DMS79 treated with DMSO at 0.1 percent for 48 hours (cell line): ENCODE data around the gene INPP5A.
A peak's percentile ranks its signal among the peaks of the same experiment; 100 is the strongest.

Source experiments
- DNase-seq: peaks from one replicate; lab custom pipeline; 2025; lab: John Stamatoyannopoulos, UW

The INPP5A gene

DNA sequence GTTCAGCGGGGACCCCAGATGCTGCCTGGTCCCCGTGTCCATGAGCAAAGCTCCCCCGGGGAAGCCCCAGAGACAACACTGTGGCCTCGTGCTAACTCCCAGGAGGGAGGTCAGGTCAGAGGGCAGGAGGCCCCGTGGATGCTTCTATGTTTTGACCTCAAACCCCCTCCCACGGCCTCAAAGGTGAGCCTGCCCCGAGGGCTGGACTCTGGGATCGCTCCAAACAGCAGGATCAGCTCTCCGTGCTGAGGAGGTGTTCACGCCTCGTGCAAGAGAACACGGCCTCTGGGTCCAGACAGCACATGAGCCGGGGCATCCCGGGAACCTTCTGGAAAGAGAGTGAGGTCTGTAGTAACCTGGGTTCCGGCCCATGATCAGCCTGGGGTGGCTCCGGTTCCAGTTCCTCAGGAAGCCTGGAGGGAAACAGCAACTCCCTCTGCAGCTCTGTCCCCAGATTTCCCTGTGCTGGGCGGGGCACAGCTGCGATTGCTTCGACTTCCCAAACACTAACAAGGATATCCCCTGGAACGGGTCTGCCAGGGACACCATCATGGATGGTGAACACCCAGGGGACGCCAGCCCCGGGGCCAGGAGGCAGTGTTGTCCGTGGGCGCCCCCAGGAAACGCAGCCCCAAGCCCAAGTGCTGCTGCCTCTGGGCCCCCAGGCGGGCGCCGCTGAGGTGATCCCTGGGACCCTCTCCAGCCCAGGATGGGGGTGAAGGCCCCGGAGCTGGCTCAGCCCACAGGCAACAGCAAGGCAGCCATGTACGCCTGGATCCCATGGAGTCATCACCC is 18.0 kb upstream of the INPP5A start:
- no peak for DNase-seq

DNA sequence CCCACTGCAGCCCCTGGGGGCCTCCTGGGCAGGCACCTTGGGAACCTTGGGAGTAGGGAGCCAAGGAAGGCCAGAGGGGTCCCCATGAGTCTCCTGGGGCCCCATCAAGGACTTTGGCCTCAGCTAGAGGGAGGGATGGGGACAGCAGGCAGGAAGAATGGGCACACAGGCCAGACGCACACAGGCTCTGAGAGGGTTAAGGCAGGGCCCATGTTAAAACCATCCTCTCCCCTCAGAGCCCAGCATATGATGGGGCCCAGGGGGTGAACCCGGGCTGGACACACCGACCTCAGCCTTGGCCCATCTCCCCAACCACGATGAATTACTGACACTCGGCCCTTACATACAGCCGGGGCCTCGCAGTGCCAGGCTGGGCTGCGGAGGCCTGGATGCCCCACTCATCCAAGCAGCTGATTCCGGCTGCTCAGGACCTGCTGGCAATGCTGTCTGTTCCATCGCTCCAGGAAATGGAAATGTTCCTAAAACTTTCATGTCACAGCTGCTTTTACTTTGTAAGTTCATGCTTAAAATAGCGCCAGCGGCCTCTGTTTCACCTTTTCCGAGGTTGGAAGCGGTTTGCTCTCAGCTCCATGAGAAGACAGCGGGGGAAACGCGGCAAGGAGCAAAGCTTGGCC is 17.3 kb upstream of the INPP5A start:
- DNase-seq = no peak

DNA sequence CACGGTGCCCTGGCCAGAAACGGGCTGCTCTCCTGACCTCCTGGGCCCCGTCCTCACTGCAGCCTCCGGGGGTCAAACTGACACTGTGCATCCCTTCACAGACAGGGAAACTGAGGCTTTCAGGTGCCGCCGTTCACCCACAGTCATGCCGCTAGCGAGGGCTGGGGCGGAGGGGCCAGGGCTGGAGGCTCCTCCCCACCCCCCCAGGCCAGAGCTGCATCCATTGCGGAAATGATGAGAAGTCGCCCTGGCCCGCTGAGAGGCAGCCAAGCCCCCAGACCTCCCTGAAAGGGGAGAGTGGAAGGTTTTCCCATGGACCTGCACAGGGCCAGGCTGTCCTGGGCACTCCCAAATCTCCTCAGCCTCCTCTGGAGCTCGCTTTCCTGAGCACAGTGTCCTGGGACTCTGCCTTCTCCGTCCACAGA is 16.5 kb upstream of the INPP5A start:
- DNase-seq = no peak

DNA sequence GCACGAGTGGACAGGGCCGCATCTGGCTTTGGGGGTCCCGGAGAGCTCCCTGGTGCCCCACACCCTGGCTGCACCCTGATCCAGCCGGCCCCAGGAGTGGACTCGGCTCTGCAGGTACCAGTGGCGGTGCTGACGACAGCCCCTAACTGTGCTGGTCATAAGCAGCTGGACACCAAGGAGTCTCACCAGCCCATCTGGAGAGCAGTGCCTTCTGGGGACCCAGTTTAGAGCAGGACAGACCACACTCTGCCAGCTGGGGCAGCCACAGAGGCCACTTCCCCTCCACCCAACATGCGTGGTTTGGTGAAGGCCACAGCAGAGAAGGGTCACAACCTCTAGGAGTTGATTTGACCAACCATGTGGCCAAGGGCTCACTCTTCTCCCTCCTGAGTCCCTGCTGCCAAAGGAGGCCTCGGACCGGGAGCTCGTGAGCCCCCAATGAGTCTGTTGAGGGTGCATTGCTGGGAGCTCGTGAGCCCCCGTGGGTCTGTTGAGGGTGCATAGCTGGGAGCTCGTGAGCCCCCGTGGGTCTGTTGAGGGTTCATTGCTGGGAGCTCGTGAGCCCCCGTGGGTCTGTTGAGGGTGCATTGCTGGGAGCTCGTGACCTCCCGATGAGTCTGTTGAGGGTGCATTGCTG is 16.0 kb upstream of the INPP5A start:
- no peak for DNase-seq

DNA sequence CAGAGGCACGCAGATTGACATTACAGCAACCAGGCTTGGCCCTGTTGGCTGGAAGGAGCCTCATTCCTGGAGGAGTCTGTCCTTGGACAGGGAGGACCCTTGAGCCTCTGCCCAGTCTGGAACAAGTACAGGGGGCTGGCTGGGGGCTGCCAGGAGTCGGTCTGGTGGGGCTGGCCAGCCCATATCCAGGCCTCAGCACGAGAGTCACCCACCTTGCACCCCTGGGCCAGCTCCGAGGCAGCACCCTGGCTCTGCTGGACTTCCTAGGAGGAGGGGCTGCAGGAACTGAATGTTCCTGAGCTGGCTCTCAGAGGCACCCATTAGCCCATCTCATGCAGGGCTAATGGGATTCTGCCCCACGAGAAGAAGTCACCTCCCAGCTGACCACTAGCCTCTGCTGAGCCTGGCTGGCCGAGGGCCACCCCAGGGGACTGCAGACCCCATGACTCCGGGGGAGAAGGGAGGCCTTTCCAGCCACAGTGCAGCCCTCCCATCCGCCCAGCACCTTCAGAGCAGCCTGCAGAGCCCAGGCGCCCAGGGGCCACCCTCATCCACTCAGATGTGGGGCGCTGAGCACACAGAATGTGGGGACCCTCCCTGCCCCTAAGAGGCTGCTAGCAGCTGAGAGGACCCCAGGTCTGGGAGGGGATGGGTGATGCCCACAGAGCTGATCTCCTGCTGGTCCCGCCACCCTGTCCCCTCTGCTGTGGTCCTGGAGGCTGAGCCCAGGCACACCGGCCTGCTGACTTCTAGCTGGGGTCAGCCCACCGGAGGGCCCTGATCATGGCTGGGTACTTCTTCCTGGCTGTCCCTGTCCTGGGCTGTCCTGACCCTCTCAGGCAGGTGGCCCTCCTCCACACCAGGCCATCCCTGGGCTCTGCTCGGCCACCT is 14.8 kb upstream of the INPP5A start:
- no peak for DNase-seq

DNA sequence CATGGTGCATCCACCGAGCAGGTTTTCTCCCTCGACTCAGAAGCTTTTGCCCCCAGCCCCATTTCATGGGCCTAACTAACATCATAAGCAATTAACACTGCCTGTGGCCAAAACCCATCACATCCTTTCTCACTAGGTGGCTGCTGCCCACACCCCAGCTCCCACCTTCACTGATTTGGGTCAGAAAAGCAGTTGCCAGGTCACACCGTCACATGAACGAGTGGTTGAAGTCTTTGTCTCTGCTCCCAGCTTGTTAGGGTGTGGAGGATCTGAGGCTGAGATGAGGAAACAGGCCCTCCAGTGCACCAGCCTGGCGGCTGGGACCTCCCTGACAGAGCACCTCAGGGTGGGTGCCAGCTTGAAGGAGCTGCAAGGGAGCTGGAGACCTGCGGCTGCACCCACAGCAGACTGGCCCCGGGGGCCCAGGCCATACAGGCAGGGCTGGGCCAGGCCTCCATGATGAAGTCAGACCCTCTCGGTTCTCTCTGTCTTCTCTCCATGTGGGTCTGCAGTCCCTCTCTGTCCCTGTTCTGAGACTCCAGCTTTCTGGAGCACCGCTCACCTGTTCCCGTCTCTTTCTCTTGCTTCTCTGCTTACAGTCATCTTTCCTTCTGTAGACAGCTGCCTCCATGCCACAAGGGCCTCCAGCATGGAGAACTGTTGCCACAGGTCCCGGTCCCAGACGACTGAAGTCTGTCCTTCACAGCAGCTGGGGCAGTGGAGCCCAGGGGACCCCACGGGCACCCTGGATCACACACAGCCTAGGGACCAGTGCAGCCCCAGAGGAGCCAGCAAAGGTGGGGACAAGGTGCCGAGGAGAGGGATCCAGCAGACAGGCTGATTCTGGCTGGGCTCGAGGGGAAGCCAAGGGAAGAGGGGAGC is 13.8 kb upstream of the INPP5A start:
- DNase-seq = no peak

DNA sequence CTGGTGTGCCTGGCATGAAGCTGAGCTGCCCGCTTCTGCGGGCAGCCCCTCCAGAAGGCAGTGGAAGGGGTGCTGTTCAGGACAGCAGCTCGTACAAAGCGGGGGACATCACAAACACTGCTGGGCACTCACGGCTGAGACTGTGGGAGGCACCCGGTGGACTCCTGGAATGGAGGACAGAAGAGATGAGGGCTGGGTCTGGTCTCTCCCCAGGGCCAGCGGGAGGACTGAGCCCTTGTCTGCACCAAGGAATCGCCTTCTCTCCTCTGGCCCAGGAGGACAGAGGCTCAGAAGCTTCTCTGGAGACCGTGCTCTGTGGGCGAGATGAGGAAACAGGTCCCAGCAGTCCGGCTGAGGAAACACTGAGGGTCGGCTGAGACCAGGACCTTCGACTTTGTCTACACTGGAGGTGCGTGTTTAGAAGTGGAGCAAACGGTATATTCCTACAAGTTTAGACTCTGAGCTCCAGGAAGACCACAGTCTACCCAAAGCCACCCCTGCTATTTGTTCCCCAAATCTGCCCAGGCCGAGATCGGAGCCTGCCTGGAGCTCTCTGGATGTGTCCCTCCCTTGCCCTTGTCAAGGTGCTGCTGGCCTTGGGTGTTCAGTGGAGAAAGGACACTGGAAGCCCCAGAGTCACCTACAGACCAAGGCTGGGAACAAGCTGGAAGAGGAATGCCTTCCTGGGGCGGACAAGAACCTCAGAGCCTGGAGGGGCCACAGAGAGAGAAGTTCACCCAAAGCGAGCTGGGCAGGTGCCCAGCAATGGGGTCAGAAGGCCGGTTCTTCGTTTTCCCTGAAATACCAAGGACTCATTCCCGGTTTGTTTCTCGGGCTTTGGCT is 12.9 kb upstream of the INPP5A start:
- no peak for DNase-seq

DNA sequence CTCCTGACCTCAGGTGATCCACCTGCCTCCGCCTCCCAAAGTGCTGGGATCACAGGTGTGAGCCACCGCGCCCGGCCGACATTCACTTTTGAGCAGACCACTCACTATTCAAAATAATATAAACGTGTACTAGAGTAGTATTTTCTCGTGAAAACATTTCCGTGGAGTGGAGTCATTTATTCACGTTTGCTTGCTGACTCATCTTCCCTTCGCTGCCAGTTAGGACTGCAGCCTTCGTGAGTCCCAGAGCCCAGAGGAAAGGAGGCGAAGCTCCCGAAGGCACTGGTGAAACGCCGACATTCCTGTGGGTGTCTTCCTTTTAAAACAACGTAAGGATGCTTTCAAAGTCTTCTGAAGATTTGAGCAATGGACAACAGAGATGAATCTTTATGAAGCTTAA is 10.9 kb upstream of the INPP5A start:
- no peak for DNase-seq

DNA sequence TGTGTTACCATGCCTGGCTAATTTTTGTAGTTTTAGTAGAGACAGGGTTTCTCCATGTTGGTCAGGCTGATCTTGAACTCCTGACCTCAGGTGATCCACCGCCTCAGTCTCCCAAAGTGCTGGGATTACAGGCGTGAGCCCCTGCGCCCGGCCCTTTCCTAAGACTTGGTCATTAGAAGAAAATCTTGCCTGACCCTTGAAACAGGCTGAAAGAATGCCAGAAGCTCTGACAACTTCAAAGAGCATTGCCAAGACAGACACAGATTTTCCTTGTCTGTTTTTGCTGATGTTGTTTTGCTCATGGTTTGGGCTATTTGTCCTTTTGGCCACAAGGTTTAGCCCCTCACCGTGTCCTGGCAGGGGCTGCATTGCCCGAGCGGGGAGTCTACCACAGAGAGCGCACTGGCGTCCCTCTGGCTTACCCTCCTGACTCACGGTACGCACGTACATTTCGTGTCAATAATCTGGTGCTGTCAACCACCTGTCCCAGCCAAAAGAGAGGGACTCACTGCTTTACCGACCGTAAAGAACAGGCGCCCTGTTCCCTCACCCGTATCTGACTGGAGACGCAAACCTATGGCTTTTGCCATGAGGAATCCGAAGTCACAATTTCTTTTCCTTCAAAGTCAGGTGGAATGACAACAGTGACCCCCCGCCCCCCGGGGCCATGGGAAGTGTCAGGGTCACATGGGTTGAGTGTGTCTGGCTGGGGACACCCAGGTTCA is 10.1 kb upstream of the INPP5A start:
- DNase-seq = no peak

DNA sequence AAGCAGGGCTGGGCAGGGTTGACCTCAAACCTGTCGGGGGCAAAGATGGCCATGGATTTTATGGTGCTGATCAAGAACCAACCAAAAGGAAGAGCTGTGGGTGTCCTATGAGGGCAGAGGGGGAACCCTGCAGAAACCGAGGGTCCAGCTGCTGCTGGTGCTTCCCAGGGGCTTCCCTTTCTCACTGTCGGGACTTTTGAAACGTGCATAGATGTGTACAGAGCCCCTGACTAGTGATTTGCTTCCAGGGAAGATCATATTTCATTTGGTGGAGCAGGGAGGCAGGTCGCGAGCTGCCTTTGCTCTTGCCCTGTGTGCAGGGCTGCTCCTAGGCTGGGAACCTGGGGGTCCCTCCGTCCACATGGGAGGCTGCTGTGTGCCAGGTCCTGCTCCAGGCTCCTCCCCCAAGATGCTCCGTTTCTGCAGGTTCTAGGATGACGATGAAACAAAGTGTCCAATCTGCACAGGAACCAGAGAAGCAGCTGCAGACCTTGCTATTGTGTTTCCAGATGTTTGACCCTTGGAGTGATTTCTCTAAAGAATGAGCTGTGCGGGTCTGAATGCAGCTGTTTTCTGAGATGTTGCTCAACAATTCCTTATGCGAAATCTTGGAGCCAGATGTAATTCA is 9.4 kb upstream of the INPP5A start:
- no peak for DNase-seq

DNA sequence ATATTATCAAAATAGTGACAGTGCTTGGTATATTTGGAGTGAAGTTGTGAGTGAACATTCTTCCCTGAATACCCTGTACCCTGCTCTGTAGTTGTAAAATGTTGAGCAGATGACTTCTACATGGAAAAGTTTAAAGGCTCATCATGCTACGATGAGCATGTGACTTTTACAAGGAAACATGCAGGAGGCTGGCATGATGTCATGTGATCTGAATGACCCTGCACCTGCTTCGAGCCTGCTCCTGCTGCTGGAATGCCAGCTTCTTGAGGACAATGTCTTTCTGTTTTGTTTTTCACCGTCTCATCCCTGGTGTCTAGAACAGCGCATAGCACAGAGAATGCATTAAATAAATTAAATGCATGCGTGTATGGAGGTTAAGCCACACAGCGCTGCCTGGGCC is 5.4 kb upstream of the INPP5A start:
- no peak for DNase-seq

DNA sequence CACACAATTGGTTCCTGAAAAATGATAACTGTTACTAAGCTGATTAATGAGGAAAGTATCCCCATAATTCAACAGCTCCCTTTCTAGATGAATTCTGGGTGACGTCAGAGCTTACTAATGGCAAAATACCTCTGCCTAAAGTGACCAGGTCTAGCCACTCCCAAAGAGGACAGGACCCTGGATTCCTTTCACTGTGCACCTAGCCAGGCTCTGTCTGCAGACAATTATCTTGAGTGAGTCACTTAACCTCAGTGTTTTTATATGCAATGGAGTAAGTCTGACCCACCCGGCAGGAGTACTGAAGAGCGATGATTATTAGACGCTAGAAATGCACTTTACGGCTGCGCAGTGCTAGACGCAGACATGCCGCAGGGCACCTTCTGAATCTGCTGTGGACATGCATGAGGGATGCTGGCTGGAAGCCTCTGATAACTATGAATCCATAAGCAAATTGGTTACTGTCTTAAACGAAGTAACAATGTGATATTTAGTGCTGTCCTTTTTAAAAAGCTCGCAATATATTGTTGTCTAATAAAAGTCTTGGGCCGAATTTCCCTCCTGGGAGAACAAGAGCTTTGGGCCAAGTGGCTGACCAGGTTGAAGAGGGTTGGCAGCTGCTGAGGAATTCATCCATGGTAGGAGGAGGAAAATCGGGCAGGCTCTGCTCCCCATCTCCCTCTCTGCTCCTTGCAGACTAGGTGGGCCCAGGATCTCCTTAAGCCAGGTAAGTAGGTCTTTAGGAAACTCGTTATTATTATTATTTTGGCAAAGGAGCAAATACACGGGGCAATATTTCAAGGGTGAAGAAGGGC is 4.6 kb upstream of the INPP5A start:
- peak; percentile 77 for DNase-seq

DNA sequence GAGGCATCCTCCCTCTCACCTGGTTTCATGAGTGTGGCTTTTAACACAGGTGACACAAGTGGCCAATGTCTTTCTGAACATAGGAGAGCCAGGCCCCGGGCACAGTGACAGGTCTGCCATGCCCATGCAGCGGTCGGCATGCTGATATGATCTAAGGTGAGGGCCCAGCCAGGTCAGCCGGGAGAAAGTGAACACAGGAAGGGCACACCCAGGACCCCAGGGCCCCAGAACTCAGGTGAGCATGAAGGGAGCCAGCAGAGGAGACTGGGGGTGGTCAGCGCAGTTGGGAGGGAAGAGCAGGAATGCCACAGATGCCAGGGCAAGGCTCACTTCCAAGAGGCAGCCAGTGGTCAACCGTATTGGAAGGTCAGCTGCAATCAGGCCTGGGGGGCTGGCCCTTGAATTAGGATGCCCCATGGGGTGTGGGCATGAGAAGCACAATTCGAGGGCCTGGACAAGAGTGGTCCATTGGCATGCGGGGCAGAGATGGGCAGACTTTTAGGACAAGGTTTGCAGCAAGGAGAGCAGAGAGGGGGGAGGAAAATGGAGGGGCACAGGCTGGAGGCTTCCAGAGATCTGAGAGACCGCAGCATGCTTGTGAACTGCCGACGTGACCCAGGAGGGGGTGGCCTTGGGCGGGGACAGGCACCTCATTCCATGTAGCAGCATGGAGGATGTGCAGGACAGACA is 3.9 kb upstream of the INPP5A start:
- DNase-seq = no peak

DNA sequence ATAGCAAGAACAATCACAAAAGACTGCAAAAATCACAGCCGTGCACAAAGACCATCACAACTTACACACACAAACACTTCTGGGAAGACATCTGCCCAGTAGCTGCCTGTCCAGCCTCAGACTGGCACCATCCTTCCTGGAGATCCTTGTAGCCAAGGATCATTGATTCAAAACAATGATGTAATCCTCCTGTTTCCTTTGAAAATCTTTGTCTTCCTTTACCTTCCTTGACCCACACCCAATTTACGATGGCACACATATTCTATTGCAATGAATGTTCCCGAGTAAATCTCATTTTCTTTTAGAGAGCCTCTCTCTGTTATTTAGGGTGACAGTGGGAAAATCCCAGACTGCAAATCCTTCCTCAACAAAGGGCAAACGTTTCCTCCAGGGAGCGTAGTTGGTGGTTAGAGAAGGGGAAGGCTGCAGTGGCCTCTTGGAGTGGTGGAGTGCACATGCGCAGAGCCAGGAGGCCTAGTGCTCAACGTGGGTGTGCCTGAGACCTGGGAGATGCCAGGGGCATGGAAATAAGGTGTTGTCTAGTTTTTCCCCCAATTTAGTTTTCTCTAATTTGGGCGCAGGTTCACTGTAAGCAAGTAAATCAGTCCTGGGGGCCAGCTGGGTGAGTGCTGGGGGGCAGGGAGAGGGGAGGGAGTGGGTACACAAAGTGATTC is 3.1 kb upstream of the INPP5A start:
- no peak for DNase-seq

DNA sequence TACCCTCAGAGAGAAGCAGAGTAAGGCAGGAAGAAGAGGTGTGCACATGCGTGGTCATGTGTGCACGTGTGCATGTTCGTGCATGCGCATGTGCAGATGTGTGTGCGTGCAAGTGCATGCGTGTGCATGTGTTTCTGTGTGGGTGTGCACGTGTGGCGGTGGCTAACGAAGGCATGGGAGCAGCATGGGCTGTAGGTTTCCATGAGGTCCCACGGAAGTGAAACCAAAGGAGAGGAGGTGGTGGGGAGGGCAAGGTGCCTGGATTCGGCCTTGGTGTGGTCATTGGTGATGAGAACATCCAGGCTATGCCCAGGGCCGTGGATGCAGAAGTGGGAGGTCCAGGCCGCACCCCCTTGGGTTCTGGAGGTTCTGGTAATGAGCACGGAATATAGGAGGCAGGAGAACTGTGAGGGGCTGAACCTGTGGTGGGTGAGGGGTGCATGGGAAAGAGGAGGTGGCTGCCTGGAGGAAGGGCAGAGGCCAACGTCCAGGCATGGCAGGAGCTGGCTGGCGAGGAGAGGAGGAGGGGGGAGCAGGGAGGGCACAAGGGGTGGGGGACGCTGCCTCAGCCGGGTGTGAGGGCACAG is 2.4 kb upstream of the INPP5A start:
- DNase-seq = no peak

DNA sequence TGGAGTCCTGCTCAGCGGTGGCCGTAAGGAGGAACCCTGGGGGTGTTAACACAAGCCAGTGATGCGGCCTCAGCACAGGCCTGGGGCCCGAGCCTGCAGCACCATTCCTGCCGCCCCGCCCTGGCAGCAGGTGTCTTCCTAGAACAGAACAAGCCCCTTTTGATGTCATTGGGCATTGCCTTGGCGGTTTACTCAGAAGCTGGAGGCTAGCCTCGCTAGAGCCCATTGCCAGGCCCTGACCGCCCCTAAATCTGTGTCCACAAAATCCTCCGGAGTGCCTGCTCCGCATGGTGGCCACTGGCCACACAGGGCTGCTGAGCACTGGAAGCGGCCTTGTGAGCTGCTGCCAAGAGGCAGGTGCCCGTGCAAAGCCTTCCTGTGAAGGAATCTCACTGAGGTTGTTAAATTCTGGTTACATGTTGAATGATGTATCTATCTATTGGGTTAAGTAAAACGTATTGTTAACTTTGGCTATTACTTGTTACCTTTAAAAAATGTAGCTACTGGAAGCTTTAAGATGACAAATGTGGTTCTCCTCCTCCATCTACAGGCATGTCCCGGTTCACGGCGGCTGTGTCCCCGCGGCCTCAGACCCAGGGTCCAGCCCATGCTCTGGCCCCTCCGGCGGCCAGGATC is 1.2 kb upstream of the INPP5A start:
- DNase-seq = no peak
